Activated gamma-delta T cell treated with Interleukin-2 at 50 U/mL for 16 hours (primary cell): ENCODE measurements around the gene IL18BP.
A peak's percentile ranks its signal among the peaks of the same experiment; 100 is the strongest.

Experiments
- DNase-seq: peaks from one replicate; pipeline ENCODE4 v3.0.0-alpha.2; 2020

Gene IL18BP

DNA sequence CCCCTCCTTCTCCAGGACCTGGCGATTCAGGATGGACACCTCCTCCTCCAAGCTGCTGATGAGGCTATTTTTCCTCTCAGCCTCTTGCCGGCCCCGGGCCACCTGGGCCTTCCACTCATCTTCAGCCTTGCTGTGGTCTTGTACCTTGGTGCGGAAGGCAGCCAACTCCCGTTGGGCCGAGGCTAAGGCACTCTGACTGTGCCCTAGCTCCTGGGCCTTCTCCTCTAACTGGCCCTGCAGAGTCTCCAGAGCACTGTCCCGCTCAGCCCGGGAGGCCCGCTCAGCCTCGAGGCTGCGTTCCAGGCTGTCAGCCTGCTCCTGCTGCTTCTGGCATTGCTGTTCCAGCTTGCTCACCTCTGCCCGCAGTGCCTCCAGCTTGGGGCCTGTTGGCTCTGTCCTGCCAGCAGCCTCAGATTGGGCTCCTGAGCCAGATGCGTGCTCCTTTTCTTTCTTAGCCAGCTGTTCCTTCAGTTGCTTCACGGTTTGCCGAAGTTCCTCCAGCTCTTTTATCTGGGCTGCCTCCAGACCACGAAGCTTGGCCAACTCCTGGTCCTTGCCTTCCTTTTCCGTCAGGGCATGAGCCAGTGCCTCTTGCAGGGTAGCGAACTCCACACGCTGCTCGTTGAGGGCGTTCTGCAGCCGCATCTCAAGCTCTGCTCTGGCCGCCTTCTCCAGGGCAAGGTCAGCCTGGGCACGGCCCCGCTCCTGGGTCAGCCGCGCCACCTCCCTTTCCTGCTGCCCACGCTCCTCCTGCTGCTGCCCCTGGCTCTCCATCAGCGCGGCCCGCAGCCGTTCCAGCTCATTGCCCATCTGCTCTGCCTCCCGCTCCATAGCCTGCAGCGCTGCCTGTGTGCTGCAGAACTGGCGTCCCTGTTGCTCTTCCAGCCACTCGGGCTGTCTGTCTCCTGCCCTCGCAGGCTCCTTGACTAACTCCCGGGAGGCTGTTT is 15.3 kb downstream of the IL18BP start:
- DNase-seq = no peak

DNA sequence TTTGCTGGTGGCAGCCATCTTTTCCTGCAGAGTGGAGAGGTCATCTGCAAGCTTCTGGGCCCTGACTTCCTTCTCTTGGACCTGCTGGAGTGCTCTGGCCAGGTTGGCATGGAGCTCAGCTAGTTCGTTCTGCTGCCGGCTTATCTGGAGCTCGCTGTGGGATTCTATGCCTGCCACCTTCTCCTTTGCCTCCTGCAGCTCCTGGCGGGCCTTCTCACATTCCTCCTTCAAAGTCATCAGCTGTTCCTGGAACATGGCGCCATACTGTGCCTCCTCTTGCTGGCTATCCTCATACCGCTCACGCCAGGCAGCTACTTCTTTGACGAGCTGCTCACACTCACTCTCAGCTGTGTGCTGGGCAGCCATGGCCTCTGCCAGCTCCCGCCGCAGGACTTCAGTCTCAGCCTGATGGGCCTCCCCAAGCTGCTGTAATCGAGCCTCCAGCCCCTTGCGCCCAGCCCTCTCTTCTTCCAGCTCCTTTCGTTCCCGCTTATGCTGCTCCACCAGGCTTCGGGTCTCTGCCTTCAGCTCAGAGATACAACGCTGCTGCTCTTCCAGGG is 16.1 kb downstream of the IL18BP start:
- no peak for DNase-seq

GRCh38 chr11:72015511-72016061 is 16.9 kb downstream of the IL18BP start:
- DNase-seq = no peak

DNA sequence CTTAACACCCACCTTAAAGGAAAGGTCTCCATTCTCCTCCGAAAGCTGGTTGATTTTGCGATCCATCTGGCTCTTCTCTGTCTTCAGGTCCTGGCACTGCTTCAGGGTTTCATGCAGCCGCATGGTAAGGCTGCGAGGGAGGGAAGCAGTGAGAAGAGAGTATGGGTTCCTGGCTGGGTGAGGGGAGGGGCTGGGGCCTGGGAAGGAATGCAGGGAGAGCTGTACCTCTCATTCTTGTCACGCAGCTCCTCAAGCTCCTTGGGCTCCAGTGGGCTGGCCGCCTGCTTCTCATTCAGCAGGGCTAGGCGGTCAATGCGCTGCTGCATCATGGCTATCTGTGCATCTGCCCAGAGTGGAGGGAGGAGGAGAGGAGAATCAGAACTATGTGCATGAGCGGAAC is 19.5 kb downstream of the IL18BP start:
- DNase-seq = no peak

DNA sequence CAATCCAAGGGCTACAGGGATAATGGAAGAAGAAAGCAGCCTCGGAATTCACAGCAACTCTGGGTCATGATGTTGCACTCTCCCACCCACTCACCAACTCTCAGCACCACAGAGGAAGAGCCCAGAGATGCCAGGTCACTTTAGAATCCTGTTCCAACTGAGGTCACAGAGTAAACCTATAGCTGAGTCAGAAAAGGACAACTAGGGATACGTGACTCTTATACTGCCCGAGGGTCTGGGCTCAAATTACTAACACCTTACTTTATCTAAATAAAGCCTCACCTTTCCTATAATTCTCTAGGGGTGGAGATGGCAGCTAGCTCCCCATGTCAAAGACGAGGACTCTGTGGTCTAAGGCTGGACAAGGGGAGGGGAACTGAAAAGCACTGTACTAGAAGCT is 24.6 kb downstream of the IL18BP start:
- DNase-seq = no peak

DNA sequence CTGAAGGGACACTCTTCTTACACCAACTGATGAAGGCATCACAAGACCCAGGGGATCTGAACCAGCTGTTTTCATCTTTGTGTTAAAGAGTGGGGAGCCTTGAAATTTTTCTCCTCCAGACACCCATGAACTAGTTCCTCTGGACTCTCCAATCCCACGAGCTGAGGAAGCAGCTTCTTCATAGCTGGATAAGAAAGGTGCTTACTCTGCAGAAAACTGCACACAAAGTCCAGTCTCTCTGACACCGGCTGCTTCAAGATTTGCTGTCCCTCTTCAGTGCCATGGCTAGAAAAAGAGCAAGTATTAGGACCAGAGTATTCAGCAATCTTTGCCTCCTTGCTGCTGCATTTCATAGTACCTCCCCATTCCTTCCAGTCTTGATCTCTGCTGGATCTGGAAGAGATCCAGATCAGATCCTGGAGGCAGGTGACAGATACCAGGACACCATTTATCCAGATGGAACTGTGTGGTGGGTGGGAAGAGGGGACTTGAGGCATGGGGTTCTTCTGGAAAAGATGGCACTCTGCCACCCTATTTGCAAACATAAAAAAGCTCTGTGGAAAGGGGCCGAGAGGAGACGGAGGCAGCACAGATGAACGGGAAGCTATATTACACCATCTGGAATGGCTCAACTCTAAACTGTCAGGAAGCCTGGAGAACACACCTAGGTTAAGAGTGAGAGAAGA is 25.5 kb downstream of the IL18BP start:
- DNase-seq = no peak

DNA sequence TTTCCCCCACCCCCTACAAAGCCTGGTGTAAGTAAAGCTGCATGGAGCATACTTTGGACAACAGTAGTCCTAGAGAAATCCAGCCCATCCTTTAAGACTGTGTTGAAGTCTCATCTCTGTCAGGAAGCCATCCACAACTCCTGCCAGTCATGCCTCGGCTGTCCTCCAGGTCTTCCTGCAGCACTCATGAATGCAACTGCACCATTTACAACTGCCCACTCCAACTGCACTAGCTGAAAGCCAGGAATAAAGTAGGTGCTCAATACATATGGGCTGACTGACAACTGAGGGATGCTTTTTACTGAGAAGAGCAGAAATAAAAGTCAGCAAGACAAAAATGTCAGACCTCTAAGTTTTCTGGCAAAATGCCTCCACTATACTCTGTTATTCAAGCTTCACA is 27.4 kb downstream of the IL18BP start:
- DNase-seq = no peak

- DNase-seq = no peak
These were observed 31.9 kb downstream of the IL18BP start for GRCh38 chr11:72030472-72031045.

DNA sequence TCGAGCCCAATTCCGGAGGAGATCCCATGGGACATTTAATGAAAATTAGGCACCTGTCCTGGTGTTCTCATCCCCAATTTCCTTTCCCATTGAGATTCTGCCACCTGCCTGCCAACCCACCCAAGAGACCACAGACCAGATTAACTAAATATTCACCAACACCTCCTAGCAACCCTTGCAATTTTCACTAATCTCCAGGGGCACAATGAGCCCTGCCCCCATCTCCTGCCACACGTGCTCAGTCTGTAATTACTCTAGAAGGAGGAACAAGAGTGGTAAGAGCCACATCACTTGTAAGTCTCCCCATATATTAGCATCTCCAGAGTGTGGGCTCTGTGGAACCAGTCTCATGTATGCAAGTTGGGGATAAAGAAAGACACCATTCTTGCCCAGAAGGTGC is 38.0 kb downstream of the IL18BP start:
- DNase-seq = no peak

DNA sequence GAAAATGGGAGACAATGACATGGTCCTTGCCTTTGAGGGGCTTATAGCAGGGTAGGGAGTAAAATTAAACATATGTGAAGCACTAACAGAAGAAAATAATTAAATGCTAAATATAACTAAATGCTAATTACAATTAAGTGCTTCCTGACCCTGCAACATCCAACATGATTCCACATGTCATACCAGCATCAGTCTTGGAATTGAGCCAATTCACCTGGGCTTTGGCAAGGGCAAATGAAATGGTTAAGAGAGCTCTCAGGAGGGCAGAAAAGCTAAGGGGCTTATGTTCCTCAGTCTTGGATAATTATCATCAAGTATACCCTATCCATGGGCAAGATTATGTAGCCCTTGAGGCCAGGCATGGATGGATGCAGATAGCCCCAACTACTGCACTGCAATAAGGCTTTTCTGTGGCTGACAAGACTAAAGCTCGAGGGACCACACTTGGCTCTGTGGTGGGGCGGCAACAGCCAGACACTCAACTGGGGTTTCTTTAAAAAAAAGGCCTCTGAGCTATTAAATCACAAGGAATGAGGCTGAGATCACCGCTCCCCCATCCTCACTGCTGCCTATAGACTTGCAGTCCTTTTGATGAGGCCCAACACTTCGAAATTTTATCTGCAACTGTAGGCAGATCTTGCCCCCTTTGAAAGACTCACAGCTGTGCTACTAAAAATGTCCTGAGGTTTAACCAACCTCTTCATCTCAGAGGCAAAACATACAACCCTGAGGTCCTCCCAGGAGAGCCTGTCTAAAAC is 39.0 kb downstream of the IL18BP start:
- DNase-seq = no peak

GRCh38 chr11:72038491-72038890 is 39.8 kb downstream of the IL18BP start:
- DNase-seq = no peak

GRCh38 chr11:72039031-72039855 is 40.5 kb downstream of the IL18BP start:
- no peak for DNase-seq

- no peak for DNase-seq
These were observed 41.2 kb downstream of the IL18BP start for GRCh38 chr11:72039856-72040401.

DNA sequence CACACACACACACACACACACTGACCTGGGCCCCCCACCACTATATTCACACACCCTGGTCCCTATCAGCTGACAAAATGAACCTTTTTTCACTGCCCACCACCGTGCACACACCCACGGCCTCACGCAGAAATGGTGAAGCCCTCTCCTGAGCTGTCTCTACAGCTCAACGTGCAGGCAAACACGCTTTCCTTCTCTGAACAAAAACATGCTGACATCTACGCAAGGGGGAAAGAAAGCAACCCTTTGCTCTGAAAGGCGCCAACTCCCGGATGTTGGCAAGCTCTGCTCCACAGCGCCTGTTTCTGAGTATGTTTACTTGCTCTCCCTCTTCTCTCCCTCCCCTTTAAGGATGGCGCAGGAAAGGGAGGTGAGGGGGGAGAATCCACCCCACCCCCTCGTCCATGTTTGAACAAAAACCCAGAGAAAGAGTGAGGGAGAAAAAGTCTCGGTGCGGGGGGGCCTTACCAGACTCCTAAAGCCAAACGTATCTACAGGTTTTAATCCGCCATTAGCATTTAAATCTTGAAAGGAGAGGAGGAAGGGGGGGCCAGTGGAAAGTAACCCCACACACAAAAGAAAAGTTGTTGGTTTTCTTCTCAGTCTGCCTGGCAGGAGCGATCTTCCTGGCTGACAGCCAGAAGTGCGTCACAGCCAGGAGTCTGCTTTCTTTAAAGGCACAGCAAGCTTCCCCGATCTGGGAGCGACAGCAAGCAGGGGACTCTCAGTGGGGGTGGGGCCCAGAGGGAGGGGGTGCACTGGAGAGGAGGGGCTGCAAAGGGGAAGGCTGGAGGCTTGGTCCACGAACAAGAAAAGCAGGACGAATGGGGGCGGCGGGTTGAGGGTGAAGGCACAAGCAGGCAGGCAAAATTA is 42.0 kb downstream of the IL18BP start:
- DNase-seq = peak; percentile 73

DNA sequence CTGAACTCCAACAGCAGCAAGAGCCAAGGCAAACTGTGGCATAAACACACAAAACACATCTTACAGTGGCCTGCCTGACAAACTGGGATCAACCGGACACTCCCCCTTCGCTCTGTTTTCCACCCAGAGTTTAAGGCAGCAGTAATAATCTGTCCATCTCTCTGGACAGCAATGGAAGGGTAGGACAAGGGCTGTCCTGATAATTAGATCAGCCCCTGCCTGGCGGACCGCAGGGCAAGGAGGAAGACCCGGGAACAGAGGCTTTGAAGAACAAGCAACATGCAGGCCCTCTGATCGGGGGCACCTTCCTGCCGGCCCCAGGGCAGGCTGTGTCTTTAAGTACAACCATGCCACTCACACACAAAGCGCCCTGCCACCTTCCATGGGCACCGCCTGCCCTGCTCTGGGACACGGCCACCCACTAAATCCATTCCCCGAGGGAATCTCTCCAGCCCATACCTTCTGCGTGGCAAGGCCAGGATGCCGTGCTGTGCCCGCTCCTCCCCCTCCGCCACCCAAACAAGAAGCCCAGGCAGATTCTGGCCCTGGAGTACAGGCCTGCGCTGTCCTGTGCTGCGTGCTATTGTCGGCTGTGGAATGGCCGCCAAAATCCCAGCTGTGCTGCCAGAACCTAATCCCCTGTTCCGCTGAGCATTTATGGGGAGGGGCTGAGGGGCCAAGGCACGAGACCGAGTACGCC is 42.8 kb downstream of the IL18BP start:
- DNase-seq = peak; percentile 46

DNA sequence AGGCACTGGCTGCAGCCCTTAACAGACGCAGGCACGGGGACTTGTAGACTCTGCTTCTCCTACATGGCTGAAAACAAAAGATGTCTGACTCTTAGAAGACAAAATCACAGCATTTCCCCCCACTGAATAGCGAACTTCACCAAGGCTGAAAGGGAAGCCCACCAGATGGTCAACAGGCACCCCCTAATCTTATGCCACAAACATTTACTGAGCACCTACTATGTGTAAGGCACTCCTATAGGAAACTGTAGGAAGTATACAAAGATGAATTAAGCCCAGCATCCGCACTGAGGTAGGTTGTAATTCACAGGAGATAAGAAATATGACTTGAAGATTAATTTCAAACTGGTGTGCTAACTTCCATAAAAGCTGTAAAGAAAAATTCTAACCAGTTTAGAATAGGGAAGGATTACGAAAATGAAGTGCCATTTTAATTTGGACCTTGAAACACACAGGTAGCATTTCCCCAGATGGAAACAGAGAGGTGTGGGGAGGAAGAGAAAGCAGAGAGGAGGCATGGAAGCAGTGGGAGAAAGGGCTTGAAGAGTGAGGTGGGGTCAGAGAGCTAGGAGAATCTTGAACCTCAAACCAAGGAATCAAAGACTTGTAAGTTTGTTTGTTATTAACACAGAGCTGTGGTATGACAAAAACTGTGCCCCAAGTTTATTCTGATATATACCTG is 43.5 kb downstream of the IL18BP start:
- no peak for DNase-seq

DNA sequence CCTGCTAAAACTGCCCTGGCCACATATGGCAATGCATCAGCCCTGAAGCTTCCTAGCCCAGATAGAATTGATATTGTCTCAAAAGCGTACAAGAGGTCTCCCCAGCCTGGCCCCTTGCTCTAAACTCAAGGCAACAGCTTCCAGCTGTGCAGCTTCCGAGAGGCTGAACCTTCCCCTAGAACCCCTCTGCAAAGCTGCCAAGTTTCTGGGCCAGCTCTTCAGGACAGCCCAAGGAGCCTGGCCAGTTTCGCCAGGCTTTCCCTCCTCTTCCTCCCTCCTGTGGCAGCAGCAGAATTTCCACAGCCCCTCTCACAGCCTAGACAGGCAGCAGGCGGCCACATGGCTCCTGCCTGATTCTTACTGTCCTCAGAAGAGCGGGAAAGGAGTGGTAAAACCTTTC is 47.1 kb downstream of the IL18BP start:
- no peak for DNase-seq

DNA sequence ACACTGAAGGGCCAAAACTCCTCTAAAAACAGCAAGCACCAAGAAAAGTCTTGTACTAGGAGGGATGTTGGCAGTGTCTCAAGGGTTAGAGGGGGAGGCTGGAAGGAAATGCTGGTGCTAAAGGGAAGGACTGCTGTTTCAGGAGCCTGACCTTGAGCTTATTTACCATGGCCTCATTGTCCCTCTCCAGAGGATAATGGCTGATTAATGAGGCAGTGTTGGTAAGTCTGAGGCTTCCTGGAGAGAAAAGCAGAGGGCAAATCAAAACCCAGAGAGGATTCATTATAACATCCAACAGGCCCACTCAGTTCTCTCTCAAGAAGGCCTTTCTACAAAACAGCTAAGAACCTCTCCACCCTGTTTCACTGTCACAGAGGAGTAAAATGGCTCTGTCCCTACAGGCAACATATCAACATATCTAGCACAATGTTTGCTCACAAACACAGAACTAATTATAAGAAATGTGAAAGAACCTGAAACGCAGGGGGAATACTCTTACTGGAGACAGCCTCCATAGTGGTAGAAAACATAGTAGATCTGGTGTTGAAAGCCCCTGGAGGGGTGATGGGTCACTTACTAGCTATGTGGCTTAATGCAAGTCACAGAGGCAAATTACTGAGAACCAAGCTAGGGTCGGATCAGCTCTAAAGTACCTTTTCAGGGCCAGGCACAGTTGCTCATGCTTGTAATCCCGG is 50.2 kb downstream of the IL18BP start:
- no peak for DNase-seq
